Endothelial cell of umbilical vein (primary cell): ENCODE results near the gene MCF2L. TPM values are rescaled to one million over a fixed set of nuclear protein-coding genes. Genes with fewer than 3 reads are reported as not detected.

Experiments
- BruUV-seq: library from RNA; stranded (reverse); fragments of 400-500 nt; replicated peaks from 2 replicates; lab custom pipeline; 2021; lab: Mats Ljungman, UMichigan
- CTCF ChIA-PET: fragments of 300-600, 350-600 bp; sonication (Branson Sonifier 250); formaldehyde crosslinking; loops from one replicate; lab custom pipeline; 2021; ENCODE audit warnings: antibody characterized with exemption, inconsistent platforms; lab: Charles Lee
- POLR2A ChIA-PET: fragments of 300-600, 350-600 bp; sonication (Branson Sonifier 250); formaldehyde crosslinking; loops from one replicate; lab custom pipeline; 2021; ENCODE audit warnings: antibody characterized with exemption, inconsistent platforms; lab: Charles Lee
- DNase-seq: peaks from one replicate; pipeline ENCODE4 v3.0.0-alpha.2; 2011; ENCODE audit warnings: low read depth, low spot score
- FAIRE-seq: peaks from 2 replicates; lab custom pipeline; 2011; peaks lifted over from hg19 to GRCh38; lab: Jason Lieb, UNC
- H2AFZ ChIP-seq: 2 replicates; pipeline ENCODE4 v1.6.0; 2012; ENCODE audit warnings: low read depth, low read length, control low read depth, inconsistent platforms
- H3K27ac ChIP-seq: 2 replicates; pipeline ENCODE4 v1.5.1; 2011; ENCODE audit warnings: low read depth, mild to moderate bottlenecking, control low read depth, low read length, moderate library complexity; ENCODE audit not compliant: insufficient read depth
- H3K27me3 ChIP-seq, 2 experiments: 2 replicates each; pipeline versions ENCODE4 v1.6.0 to v1.6.1; 2011; ENCODE audit warnings: low read length in 2 of 2, mixed read lengths in 1 of 2; ENCODE audit not compliant: control insufficient read depth in 2 of 2, insufficient read depth in 2 of 2
- H3K36me3 ChIP-seq, 2 experiments: 2 replicates in 1 of 2; 3 replicates in 1 of 2; pipeline ENCODE4 v1.5.1; 2011; ENCODE audit warnings: low read length in 2 of 2, mild to moderate bottlenecking in 1 of 2, moderate library complexity in 1 of 2; ENCODE audit not compliant: control insufficient read depth in 2 of 2, insufficient read depth in 2 of 2; ENCODE audit errors: extremely low read depth in 1 of 2
- H3K4me1 ChIP-seq: 3 replicates; pipeline ENCODE4 v1.5.1; 2011; ENCODE audit warnings: mild to moderate bottlenecking, low read length; ENCODE audit not compliant: control insufficient read depth, insufficient read depth; ENCODE audit errors: extremely low read depth
- H3K4me2 ChIP-seq: 2 replicates; pipeline ENCODE4 v1.6.1; 2011; ENCODE audit warnings: low read length, control low read depth, mixed read lengths; ENCODE audit not compliant: insufficient read depth
- H3K4me3 ChIP-seq, 3 experiments: fragments of 200-600 bp in 1 of 3; sonication (generic), shearing (Covaris generic) in 1 of 3; replicated peaks in 1 of 3; 2 replicates each; pipeline ENCODE4 v1.5.1; 2011 to 2016; ENCODE audit warnings: control low read depth in 3 of 3, low read length in 3 of 3, mild to moderate bottlenecking in 2 of 3, inconsistent platforms in 1 of 3, low read depth in 1 of 3, moderate library complexity in 1 of 3; ENCODE audit not compliant: insufficient read depth in 1 of 3
- H3K79me2 ChIP-seq: 2 replicates; pipeline ENCODE4 v1.6.0; 2012; ENCODE audit warnings: low read length, inconsistent platforms; ENCODE audit not compliant: control insufficient read depth, insufficient read depth
- H3K9ac ChIP-seq: replicated peaks from 2 replicates; pipeline ENCODE3; 2011; ENCODE audit warnings: low read length, control low read depth; ENCODE audit not compliant: insufficient read depth; ENCODE audit errors: extremely low read depth
- H3K9me1 ChIP-seq: replicated peaks from 3 replicates; pipeline ENCODE4 v1.6.0; 2011; ENCODE audit warnings: mild to moderate bottlenecking, low read length; ENCODE audit not compliant: control insufficient read depth, insufficient read depth; ENCODE audit errors: extremely low read depth
- H3K9me3 ChIP-seq: replicated peaks from 2 replicates; pipeline ENCODE4 v1.5.1; 2012; ENCODE audit warnings: low read length, inconsistent platforms; ENCODE audit not compliant: control insufficient read depth, insufficient read depth
- H4K20me1 ChIP-seq: replicated peaks from 2 replicates; pipeline ENCODE3; 2011; ENCODE audit warnings: mild to moderate bottlenecking, low read length; ENCODE audit not compliant: control insufficient read depth, insufficient read depth; ENCODE audit errors: extremely low read depth
- EZH2 ChIP-seq: IDR thresholded peaks from 2 replicates; pipeline ENCODE4 v1.6.1; 2012; ENCODE audit warnings: borderline replicate concordance, low read depth, mild to moderate bottlenecking, moderate library complexity, low read length, inconsistent platforms; ENCODE audit not compliant: severe bottlenecking
- FOS ChIP-seq: IDR thresholded peaks from 2 replicates; pipeline ENCODE4 v1.6.1; 2011; ENCODE audit warnings: mild to moderate bottlenecking, low read length, moderate library complexity, borderline replicate concordance; ENCODE audit not compliant: insufficient read depth
- GATA2 ChIP-seq: IDR thresholded peaks from 2 replicates; pipeline ENCODE4 v1.7.0; 2011; ENCODE audit warnings: low read depth, mild to moderate bottlenecking, moderate library complexity, mixed read lengths, low read length; ENCODE audit not compliant: insufficient read length, insufficient read depth
- JUN ChIP-seq: IDR thresholded peaks from 2 replicates; pipeline ENCODE4 v1.6.1; 2011; ENCODE audit warnings: borderline replicate concordance, low read depth; ENCODE audit not compliant: insufficient read length, insufficient read depth
- MAX ChIP-seq: IDR thresholded peaks from 2 replicates; pipeline ENCODE4 v1.6.1; 2011; ENCODE audit not compliant: insufficient read depth, insufficient read length
- MYC ChIP-seq: IDR thresholded peaks from one replicate; pipeline ENCODE4 v1.6.1; 2011; ENCODE audit warnings: mild to moderate bottlenecking, low read depth, low read length
- POLR2A ChIP-seq: IDR thresholded peaks from 2 replicates; pipeline ENCODE4 v1.6.1; 2012; ENCODE audit warnings: low read depth, mild to moderate bottlenecking, control low read depth, low read length
- POLR2AphosphoS5 ChIP-seq: IDR thresholded peaks from 2 replicates; pipeline ENCODE4 v1.6.1; 2012; ENCODE audit warnings: low read depth, mild to moderate bottlenecking, control low read depth, low read length, moderate library complexity; ENCODE audit not compliant: insufficient read depth
- dilution Hi-C: fragments of 300-500 bp; cut with MboI; formaldehyde crosslinking; loops from one replicate; pipeline ENCODE4 v1.15.0; 2019; ENCODE audit warnings: low sequenced_read_pairs; ENCODE audit not compliant: extremely low pct_ligation_motif_present
- intact Hi-C: fragments of 100-400 bp; cut with micrococcal nuclease; formaldehyde crosslinking; loops from one replicate; pipeline ENCODE4 v1.10.0; 2022
- polyA plus RNA-seq, 4 experiments: library from polyadenylated mRNA; depleted of rRNA in 3 of 4; stranded (reverse) in 3 of 4; unstranded in 1 of 4; fragments of >200 nt; gene quantifications; 2 replicates each; pipeline versions ENCODE4 v1.2.1 to v1.2.3, GENCODE V29; 2011 to 2012; ENCODE audit warnings: missing spikeins in 1 of 4
- total RNA-seq: library from RNA; stranded (reverse); gene quantifications from 2 replicates; pipeline ENCODE4 v1.2.3, GENCODE V29; 2021
- TF ChIP-seq, protein P1 (sequence below), 2 donors: IDR thresholded peaks; 1 replicate in 1 of 2; 2 replicates in 1 of 2; pipeline ENCODE4 v1.5.1; 2011; ENCODE audit warnings: low read length in 2 of 2, mild to moderate bottlenecking in 2 of 2, moderate library complexity in 2 of 2, control low read depth in 1 of 2, inconsistent platforms in 1 of 2, low read depth in 1 of 2; ENCODE audit not compliant: insufficient read depth in 1 of 2; ENCODE audit errors: extremely low read depth in 1 of 2

The MCF2L gene
- total and polyA plus RNA-seq, 2 donors (not counting 3 experiments of a cell fraction or from before 2014, with no cell fraction given) = 0.33 to 0.58 TPM

GRCh38 chr13:113064000-113064533 lies 95.1 kb downstream of the MCF2L start:
- Histone ChIP-seq H3K4me1 (no peaks in the 10 kb centered on the region), H3K9ac (no peak overlapping the region), H3K4me2 (no peak overlapping the region), H3K9me1 (no peaks in the 10 kb centered on the region), H3K9me3 (no peaks in the 10 kb centered on the region), H2AFZ (no peak overlapping the region), H3K4me3 (no peak overlapping the region), H3K36me3 (no peaks in the 10 kb centered on the region), H3K27me3 (no peaks in the 10 kb centered on the region), H3K79me2 (no peaks in the 10 kb centered on the region), H3K27ac (no peak overlapping the region), H4K20me1 (no peaks in the 10 kb centered on the region)
- BruUV-seq = no TSS peak
- dilution Hi-C loops (no loop called here), intact Hi-C loops (no loop called here)
- TF ChIP-seq FOS = no peak
- TF ChIP-seq JUN = no peak
- TF ChIP-seq MAX = no peak
- TF ChIP-seq, protein P1, sequence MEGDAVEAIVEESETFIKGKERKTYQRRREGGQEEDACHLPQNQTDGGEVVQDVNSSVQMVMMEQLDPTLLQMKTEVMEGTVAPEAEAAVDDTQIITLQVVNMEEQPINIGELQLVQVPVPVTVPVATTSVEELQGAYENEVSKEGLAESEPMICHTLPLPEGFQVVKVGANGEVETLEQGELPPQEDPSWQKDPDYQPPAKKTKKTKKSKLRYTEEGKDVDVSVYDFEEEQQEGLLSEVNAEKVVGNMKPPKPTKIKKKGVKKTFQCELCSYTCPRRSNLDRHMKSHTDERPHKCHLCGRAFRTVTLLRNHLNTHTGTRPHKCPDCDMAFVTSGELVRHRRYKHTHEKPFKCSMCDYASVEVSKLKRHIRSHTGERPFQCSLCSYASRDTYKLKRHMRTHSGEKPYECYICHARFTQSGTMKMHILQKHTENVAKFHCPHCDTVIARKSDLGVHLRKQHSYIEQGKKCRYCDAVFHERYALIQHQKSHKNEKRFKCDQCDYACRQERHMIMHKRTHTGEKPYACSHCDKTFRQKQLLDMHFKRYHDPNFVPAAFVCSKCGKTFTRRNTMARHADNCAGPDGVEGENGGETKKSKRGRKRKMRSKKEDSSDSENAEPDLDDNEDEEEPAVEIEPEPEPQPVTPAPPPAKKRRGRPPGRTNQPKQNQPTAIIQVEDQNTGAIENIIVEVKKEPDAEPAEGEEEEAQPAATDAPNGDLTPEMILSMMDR (IDR thresholded peaks at IDR 0.05; ENCODE audit: extremely low read depth in 1 of 2, insufficient read depth in 1 of 2, low read depth in 1 of 2, low read length in 2 of 2) = no peak
- TF ChIP-seq POLR2A = no peak
- TF ChIP-seq POLR2AphosphoS5 = no peak
- no peak for TF ChIP-seq GATA2
- TF ChIP-seq MYC = no peak
- TF ChIP-seq EZH2 = no peak
- DNase-seq = no peak
- CTCF ChIA-PET = no interaction called here
- FAIRE-seq = no peak
- POLR2A ChIA-PET = no interaction called here
